Neural cell (in vitro differentiated cells): ENCODE measurements around the gene SV2B.

Experiments
- EP300 ChIP-seq: fragments of 450-650 bp; conservative IDR thresholded peaks from 2 replicates; pipeline ENCODE4 v1.6.1; 2014; ENCODE audit warnings: antibody characterized with exemption, mild to moderate bottlenecking, moderate library complexity; ENCODE audit not compliant: poor library complexity, severe bottlenecking
- EZH2 ChIP-seq: fragments of 200-600, 300-800 bp; shearing (Covaris generic), sonication (generic); IDR thresholded peaks from 2 replicates; pipeline ENCODE4 v1.6.1; 2014; ENCODE audit warnings: antibody characterized with exemption, low read length, borderline replicate concordance, mild to moderate bottlenecking; ENCODE audit not compliant: insufficient read depth, poor library complexity, severe bottlenecking
- MXI1 ChIP-seq: fragments of 450-650 bp; conservative IDR thresholded peaks from 2 replicates; pipeline ENCODE4 v1.6.1; 2014; ENCODE audit warnings: antibody characterized with exemption, mild to moderate bottlenecking; ENCODE audit not compliant: poor library complexity, severe bottlenecking
- POLR2AphosphoS5 ChIP-seq: IDR thresholded peaks from 2 replicates; pipeline ENCODE4 v1.6.1; 2012
- RAD21 ChIP-seq: fragments of 450-650 bp; conservative IDR thresholded peaks from 2 replicates; pipeline ENCODE4 v1.6.1; 2014; ENCODE audit warnings: antibody characterized with exemption, mild to moderate bottlenecking, moderate library complexity
- TF ChIP-seq, protein P1 (sequence below): fragments of 450-650 bp; IDR thresholded peaks from 2 replicates; pipeline ENCODE4 v1.5.1; 2014; ENCODE audit warnings: antibody characterized with exemption, mild to moderate bottlenecking, moderate library complexity; ENCODE audit not compliant: poor library complexity, severe bottlenecking
- TF ChIP-seq, protein P2 (sequence below): IDR thresholded peaks from 2 replicates; pipeline ENCODE4 v1.6.1; 2012; ENCODE audit warnings: borderline replicate concordance

DNA sequence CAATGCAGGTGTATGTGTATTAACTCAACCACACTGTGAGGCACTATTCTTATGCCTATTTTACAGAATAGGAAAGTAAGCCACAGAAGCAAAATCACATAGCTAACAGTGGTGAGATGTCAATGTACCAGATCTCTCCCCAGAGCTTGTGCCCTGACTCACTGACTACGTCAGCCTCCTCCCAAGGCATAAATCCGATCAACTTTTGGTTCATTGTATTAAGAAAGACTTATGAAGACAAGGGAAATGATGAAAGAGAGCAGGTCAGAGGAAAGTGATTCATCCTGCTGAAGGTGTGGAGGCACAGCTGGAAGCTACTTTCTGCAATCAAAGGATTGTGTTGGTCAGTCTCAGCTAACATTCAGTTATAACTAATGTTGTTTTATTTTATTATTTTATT lies 33.0 kb upstream of the SV2B start:
- no peak for TF ChIP-seq RAD21
- TF ChIP-seq, protein P1, sequence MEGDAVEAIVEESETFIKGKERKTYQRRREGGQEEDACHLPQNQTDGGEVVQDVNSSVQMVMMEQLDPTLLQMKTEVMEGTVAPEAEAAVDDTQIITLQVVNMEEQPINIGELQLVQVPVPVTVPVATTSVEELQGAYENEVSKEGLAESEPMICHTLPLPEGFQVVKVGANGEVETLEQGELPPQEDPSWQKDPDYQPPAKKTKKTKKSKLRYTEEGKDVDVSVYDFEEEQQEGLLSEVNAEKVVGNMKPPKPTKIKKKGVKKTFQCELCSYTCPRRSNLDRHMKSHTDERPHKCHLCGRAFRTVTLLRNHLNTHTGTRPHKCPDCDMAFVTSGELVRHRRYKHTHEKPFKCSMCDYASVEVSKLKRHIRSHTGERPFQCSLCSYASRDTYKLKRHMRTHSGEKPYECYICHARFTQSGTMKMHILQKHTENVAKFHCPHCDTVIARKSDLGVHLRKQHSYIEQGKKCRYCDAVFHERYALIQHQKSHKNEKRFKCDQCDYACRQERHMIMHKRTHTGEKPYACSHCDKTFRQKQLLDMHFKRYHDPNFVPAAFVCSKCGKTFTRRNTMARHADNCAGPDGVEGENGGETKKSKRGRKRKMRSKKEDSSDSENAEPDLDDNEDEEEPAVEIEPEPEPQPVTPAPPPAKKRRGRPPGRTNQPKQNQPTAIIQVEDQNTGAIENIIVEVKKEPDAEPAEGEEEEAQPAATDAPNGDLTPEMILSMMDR, result no peak
- no peak for TF ChIP-seq POLR2AphosphoS5
- TF ChIP-seq EP300, result no peak
- no peak for TF ChIP-seq EZH2
- no peak for TF ChIP-seq MXI1
- TF ChIP-seq, protein P2, sequence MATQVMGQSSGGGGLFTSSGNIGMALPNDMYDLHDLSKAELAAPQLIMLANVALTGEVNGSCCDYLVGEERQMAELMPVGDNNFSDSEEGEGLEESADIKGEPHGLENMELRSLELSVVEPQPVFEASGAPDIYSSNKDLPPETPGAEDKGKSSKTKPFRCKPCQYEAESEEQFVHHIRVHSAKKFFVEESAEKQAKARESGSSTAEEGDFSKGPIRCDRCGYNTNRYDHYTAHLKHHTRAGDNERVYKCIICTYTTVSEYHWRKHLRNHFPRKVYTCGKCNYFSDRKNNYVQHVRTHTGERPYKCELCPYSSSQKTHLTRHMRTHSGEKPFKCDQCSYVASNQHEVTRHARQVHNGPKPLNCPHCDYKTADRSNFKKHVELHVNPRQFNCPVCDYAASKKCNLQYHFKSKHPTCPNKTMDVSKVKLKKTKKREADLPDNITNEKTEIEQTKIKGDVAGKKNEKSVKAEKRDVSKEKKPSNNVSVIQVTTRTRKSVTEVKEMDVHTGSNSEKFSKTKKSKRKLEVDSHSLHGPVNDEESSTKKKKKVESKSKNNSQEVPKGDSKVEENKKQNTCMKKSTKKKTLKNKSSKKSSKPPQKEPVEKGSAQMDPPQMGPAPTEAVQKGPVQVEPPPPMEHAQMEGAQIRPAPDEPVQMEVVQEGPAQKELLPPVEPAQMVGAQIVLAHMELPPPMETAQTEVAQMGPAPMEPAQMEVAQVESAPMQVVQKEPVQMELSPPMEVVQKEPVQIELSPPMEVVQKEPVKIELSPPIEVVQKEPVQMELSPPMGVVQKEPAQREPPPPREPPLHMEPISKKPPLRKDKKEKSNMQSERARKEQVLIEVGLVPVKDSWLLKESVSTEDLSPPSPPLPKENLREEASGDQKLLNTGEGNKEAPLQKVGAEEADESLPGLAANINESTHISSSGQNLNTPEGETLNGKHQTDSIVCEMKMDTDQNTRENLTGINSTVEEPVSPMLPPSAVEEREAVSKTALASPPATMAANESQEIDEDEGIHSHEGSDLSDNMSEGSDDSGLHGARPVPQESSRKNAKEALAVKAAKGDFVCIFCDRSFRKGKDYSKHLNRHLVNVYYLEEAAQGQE, result no peak
